Ascending aorta (tissue), 2 donors: Measurements from ENCODE around the gene STK39. TPM values are rescaled to one million over a fixed set of nuclear protein-coding genes. Genes with fewer than 3 reads are reported as not detected.

Experiments
- DNase-seq, 2 donors: peaks; one replicate each; pipeline ENCODE4 v3.0.0-alpha.2; 2019; ENCODE audit warnings: low spot score in 2 of 2
- H3K27ac ChIP-seq, 2 donors: fragments of 200-600 bp; sonication (generic); one replicate each; pipeline ENCODE4 v1.5.1; 2016 to 2017; ENCODE audit warnings: mild to moderate bottlenecking in 1 of 2
- H3K27me3 ChIP-seq: fragments of 200-600 bp; sonication (generic); one replicate; pipeline ENCODE4 v1.5.1; 2017
- H3K36me3 ChIP-seq, 2 donors: fragments of 200-600 bp; sonication (generic); one replicate each; pipeline ENCODE4 v1.5.1; 2016
- H3K4me1 ChIP-seq, 2 donors: fragments of 200-600 bp; sonication (generic); one replicate each; pipeline ENCODE4 v1.5.1; 2016 to 2017; ENCODE audit warnings: mild to moderate bottlenecking in 1 of 2
- H3K4me3 ChIP-seq, 2 donors: fragments of 200-600 bp; sonication (generic); one replicate each; pipeline ENCODE4 v1.5.1; 2016 to 2017; ENCODE audit warnings: mild to moderate bottlenecking in 1 of 2
- H3K9me3 ChIP-seq, 2 donors: fragments of 200-600 bp; sonication (generic); one replicate each; pipeline ENCODE4 v1.5.1; 2016
- CTCF ChIP-seq, 3 experiments: fragments of 200-600 bp in 2 of 3; fragments of 450-650 bp in 1 of 3; sonication (generic) in 2 of 3; IDR thresholded peaks; one replicate each; pipeline ENCODE4 v1.5.1; 2016 to 2019; ENCODE audit warnings: antibody characterized with exemption in 3 of 3, mild to moderate bottlenecking in 1 of 3, moderate library complexity in 1 of 3
- intact Hi-C: fragments of 100-400 bp; cut with DNase I; formaldehyde crosslinking; loops from one replicate; pipeline ENCODE4 v1.15.1; 2023
- total RNA-seq: library from RNA; depleted of rRNA; stranded (reverse); fragments of >200 nt; gene quantifications from one replicate; pipeline ENCODE4 v1.1.0, GENCODE V29; 2016

Gene STK39
- total RNA-seq, 1 donor from 2014 or later = 7.5 TPM

- intact Hi-C loops = no loop called here
- no peak for TF ChIP-seq CTCF (IDR thresholded peaks at IDR 0.05)
- Histone ChIP-seq H3K27me3 (no peaks in the 10 kb centered on the region), H3K36me3 (no peaks in the 10 kb centered on the region), H3K27ac (no peak overlapping the region), H3K4me1 (no peaks in the 10 kb centered on the region), H3K9me3 (no peaks in the 10 kb centered on the region), H3K4me3 (no peak overlapping the region)
- no peak for DNase-seq
Observed at GRCh38 chr2:168252976-168253375, 5.6 kb upstream of the STK39 start.

GRCh38 chr2:168246483-168247340, 683 bp downstream of the STK39 start:
- Histone ChIP-seq H3K4me1 (peaks cover 0 to 10% of the 10 kb centered on the region in 2 donors), H3K27ac (peak overlapping the region; percentile 82 to 84), H3K4me3 (peak overlapping the region; percentile 75 to 98), H3K27me3 (no peaks in the 10 kb centered on the region), H3K9me3 (no peaks in the 10 kb centered on the region), H3K36me3 (no peaks in the 10 kb centered on the region)
- peak in 2 of 3 experiments; percentile 47 to 55 for TF ChIP-seq CTCF (IDR thresholded peaks at IDR 0.05)
- peak; percentile 11 to 82 for DNase-seq
- intact Hi-C loops = loop anchor here (5.0 to 10.0 kb wide), 3 partner anchors 82 to 271 kb away; partner anchors contain the start of gene CERS6

GRCh38 chr2:168246072-168246482, 1.3 kb downstream of the STK39 start:
- H3K4me1 ChIP-seq = peaks cover 0 to 10% of the 10 kb centered on the region in 2 donors
- no peaks in the 10 kb centered on the region for H3K36me3 ChIP-seq
- H3K9me3 ChIP-seq = no peaks in the 10 kb centered on the region
- peak overlapping the region; percentile 75 to 98 for H3K4me3 ChIP-seq
- no peak for DNase-seq
- no peak for TF ChIP-seq CTCF (IDR thresholded peaks at IDR 0.05)
- peak overlapping the region; percentile 82 to 84 for H3K27ac ChIP-seq
- H3K27me3 ChIP-seq = no peaks in the 10 kb centered on the region
- intact Hi-C loops = loop anchor here (5.0 to 10.0 kb wide), 3 partner anchors 81 to 271 kb away; partner anchors contain the start of gene CERS6

GRCh38 chr2:168245074-168245825, 2.1 kb downstream of the STK39 start:
- peaks cover 0 to 10% of the 10 kb centered on the region in 2 donors for H3K4me1 ChIP-seq
- no peaks in the 10 kb centered on the region for H3K27me3 ChIP-seq
- TF ChIP-seq CTCF (IDR thresholded peaks at IDR 0.05) = no peak
- no peak overlapping the region for H3K4me3 ChIP-seq
- no peaks in the 10 kb centered on the region for H3K9me3 ChIP-seq
- intact Hi-C loops = loop anchor here (5.0 to 10.0 kb wide), 3 partner anchors 80 to 272 kb away; partner anchors contain the start of gene CERS6
- no peaks in the 10 kb centered on the region for H3K36me3 ChIP-seq
- H3K27ac ChIP-seq = no peak overlapping the region
- no peak for DNase-seq

GRCh38 chr2:168244318-168244717, 3.1 kb downstream of the STK39 start:
- Histone ChIP-seq H3K4me1 (peaks cover 0 to 10% of the 10 kb centered on the region in 2 donors), H3K4me3 (no peak overlapping the region)

More at GRCh38 chr2:168244318-168244717, 3.1 kb downstream of the STK39 start:
- H3K27me3 ChIP-seq = no peaks in the 10 kb centered on the region
- no peak overlapping the region for H3K27ac ChIP-seq
- H3K36me3 ChIP-seq = no peaks in the 10 kb centered on the region
- no peak for TF ChIP-seq CTCF (IDR thresholded peaks at IDR 0.05)
- no peaks in the 10 kb centered on the region for H3K9me3 ChIP-seq
- no peak for DNase-seq
- intact Hi-C loops = loop anchor here (10.0 kb wide), 2 partner anchors 80 to 210 kb away; partner anchors contain the start of gene CERS6
